IMR-90 (cell line): ENCODE measurements around the gene DRAXIN. TPM values are rescaled to one million over a fixed set of nuclear protein-coding genes. Genes with fewer than 3 reads are reported as not detected.
A peak's percentile ranks its signal among the peaks of the same experiment; 100 is the strongest.

ENCODE experiments used
- ATAC-seq: fragments of 200-7000 bp; cut with Tn5 transposase; 2 replicates; pipeline ENCODE4 v1.9.1; 2020; ENCODE audit warnings: low read depth, mild to moderate bottlenecking, moderate library complexity
- BruUV-seq: library from RNA; stranded (reverse); fragments of 400-500 nt; replicated peaks from 2 replicates; lab custom pipeline; 2021; lab: Mats Ljungman, UMichigan
- CTCF ChIA-PET: fragments of 300-600 bp; formaldehyde crosslinking; extraction: SDS; loops from one replicate; lab custom pipeline; 2021; ENCODE audit warnings: antibody characterized with exemption; lab: Yijun Ruan, JAX
- POLR2A ChIA-PET: fragments of 300-600 bp; sonication (Branson Sonifier 250); formaldehyde crosslinking; loops from one replicate; lab custom pipeline; 2022; ENCODE audit warnings: antibody characterized with exemption; ENCODE audit not compliant: unreplicated experiment; lab: Charles Lee
- DNase-seq: peaks from one replicate; pipeline ENCODE4 v3.0.0; 2013
- H2AFZ ChIP-seq: replicated peaks from 2 replicates; pipeline ENCODE3; 2013; ENCODE audit warnings: low read length, mild to moderate bottlenecking; ENCODE audit not compliant: poor library complexity
- H2AK5ac ChIP-seq: 2 replicates; pipeline ENCODE4 v1.6.1; 2013; ENCODE audit warnings: low read depth, low read length, inconsistent platforms
- H2AK9ac ChIP-seq: replicated peaks from 2 replicates; pipeline ENCODE3; 2013; ENCODE audit warnings: mild to moderate bottlenecking, low read depth, low read length, moderate library complexity; ENCODE audit not compliant: poor library complexity
- H2BK120ac ChIP-seq: 2 replicates; pipeline ENCODE4 v1.6.1; 2013; ENCODE audit warnings: low read depth, low read length, inconsistent platforms
- H2BK15ac ChIP-seq: 3 replicates; pipeline ENCODE4 v1.6.1; 2013; ENCODE audit warnings: low read depth, low read length, inconsistent platforms
- H2BK20ac ChIP-seq: 2 replicates; pipeline ENCODE4 v1.6.1; 2013; ENCODE audit warnings: low read depth, mild to moderate bottlenecking, inconsistent platforms, low read length, moderate library complexity
- H2BK5ac ChIP-seq: 2 replicates; pipeline ENCODE4 v1.6.1; 2013; ENCODE audit warnings: mild to moderate bottlenecking, low read depth, low read length, inconsistent platforms; ENCODE audit not compliant: poor library complexity, severe bottlenecking
- H3K14ac ChIP-seq: replicated peaks from 2 replicates; pipeline ENCODE4 v1.6.1; 2013; ENCODE audit warnings: low read depth, low read length, inconsistent platforms
- H3K18ac ChIP-seq: 2 replicates; pipeline ENCODE4 v1.6.1; 2013; ENCODE audit warnings: low read depth, low read length, control low read depth
- H3K23ac ChIP-seq: 2 replicates; pipeline ENCODE4 v1.6.1; 2013; ENCODE audit warnings: low read depth, low read length, inconsistent platforms
- H3K27ac ChIP-seq: 2 replicates; pipeline ENCODE4 v1.5.1; 2013; ENCODE audit warnings: mild to moderate bottlenecking, control low read depth, low read length; ENCODE audit not compliant: insufficient read depth
- H3K27me3 ChIP-seq: 2 replicates; pipeline ENCODE4 v1.6.1; 2013; ENCODE audit warnings: low read length; ENCODE audit not compliant: control insufficient read depth, insufficient read depth
- H3K36me3 ChIP-seq: 2 replicates; pipeline ENCODE4 v1.6.1; 2013; ENCODE audit warnings: low read length, mixed read lengths; ENCODE audit not compliant: control insufficient read depth, insufficient read depth
- H3K4ac ChIP-seq: 2 replicates; pipeline ENCODE4 v1.6.1; 2013; ENCODE audit warnings: low read depth, low read length, inconsistent platforms
- H3K4me1 ChIP-seq: 2 replicates; pipeline ENCODE4 v1.6.1; 2013; ENCODE audit warnings: low read length, mixed read lengths; ENCODE audit not compliant: control insufficient read depth, insufficient read depth
- H3K4me2 ChIP-seq: 2 replicates; pipeline ENCODE4 v1.6.1; 2013; ENCODE audit warnings: low read depth, mild to moderate bottlenecking, control low read depth, low read length, moderate library complexity
- H3K4me3 ChIP-seq: 2 replicates; pipeline ENCODE4 v1.5.1; 2013; ENCODE audit warnings: low read depth, mild to moderate bottlenecking, control low read depth, low read length, moderate library complexity; ENCODE audit not compliant: insufficient read depth
- H3K56ac ChIP-seq: 2 replicates; pipeline ENCODE4 v1.6.1; 2013; ENCODE audit warnings: low read length, inconsistent platforms; ENCODE audit not compliant: insufficient read depth; ENCODE audit errors: extremely low read depth
- H3K79me1 ChIP-seq, 2 experiments: 2 replicates each; pipeline ENCODE4 v1.6.1; 2013; ENCODE audit warnings: low read length in 2 of 2, inconsistent platforms in 1 of 2, low read depth in 1 of 2
- H3K9ac ChIP-seq: 2 replicates; pipeline ENCODE4 v1.6.1; 2013; ENCODE audit warnings: low read depth, low read length, control low read depth
- H3K9me1 ChIP-seq: 2 replicates; pipeline ENCODE4 v1.6.1; 2013; ENCODE audit warnings: low read length, inconsistent platforms; ENCODE audit not compliant: insufficient read depth
- H3K9me3 ChIP-seq: 2 replicates; pipeline ENCODE4 v1.6.1; 2013; ENCODE audit warnings: low read length; ENCODE audit not compliant: control insufficient read depth, insufficient read depth
- H4K20me1 ChIP-seq: 2 replicates; pipeline ENCODE4 v1.6.1; 2013; ENCODE audit warnings: low read length, inconsistent platforms; ENCODE audit not compliant: insufficient read depth
- H4K5ac ChIP-seq: 2 replicates; pipeline ENCODE4 v1.6.1; 2013; ENCODE audit warnings: mild to moderate bottlenecking, low read depth, low read length, control low read depth
- H4K8ac ChIP-seq, 2 experiments: 2 replicates each; pipeline ENCODE4 v1.6.1; 2013; ENCODE audit warnings: low read depth in 2 of 2, low read length in 2 of 2, control low read depth in 1 of 2, inconsistent platforms in 1 of 2
- H4K91ac ChIP-seq: 2 replicates; pipeline ENCODE4 v1.6.1; 2013; ENCODE audit warnings: low read depth, low read length, inconsistent platforms; ENCODE audit not compliant: insufficient read depth
- BHLHE40 ChIP-seq: fragments of 150-350 bp; IDR thresholded peaks from 2 replicates; pipeline ENCODE4 v1.6.1; 2016; ENCODE audit warnings: mild to moderate bottlenecking, low read depth, low read length
- CEBPB ChIP-seq: IDR thresholded peaks from 2 replicates; pipeline ENCODE4 v1.6.1; 2012; ENCODE audit warnings: low read depth, low read length, improper control_type of control experiment
- CTCF ChIP-seq: conservative IDR thresholded peaks from 2 replicates; pipeline ENCODE4 v1.5.1; 2012; ENCODE audit warnings: mild to moderate bottlenecking, low read depth, low read length, improper control_type of control experiment
- ELK1 ChIP-seq: fragments of 150-350 bp; IDR thresholded peaks from 2 replicates; pipeline ENCODE4 v1.6.1; 2016; ENCODE audit warnings: low read depth, mild to moderate bottlenecking, low read length, moderate library complexity, borderline replicate concordance
- FOS ChIP-seq: fragments of 150-350 bp; IDR thresholded peaks from 2 replicates; pipeline ENCODE4 v1.6.1; 2016; ENCODE audit warnings: low read depth, low read length
- MAZ ChIP-seq: IDR thresholded peaks from 2 replicates; pipeline ENCODE4 v1.6.1; 2012; ENCODE audit warnings: low read depth, mild to moderate bottlenecking, low read length, improper control_type of control experiment, moderate library complexity, borderline replicate concordance
- MXI1 ChIP-seq: IDR thresholded peaks from 2 replicates; pipeline ENCODE4 v1.6.1; 2012; ENCODE audit warnings: low read depth, mild to moderate bottlenecking, low read length, moderate library complexity, borderline replicate concordance
- NFE2L2 ChIP-seq: fragments of 150-350 bp; IDR thresholded peaks from 2 replicates; pipeline ENCODE4 v1.6.1; 2016; ENCODE audit warnings: low read depth, mild to moderate bottlenecking, low read length
- POLR2A ChIP-seq: IDR thresholded peaks from 2 replicates; pipeline ENCODE4 v1.6.1; 2012; ENCODE audit warnings: mild to moderate bottlenecking, low read depth, low read length
- RAD21 ChIP-seq: IDR thresholded peaks from 2 replicates; pipeline ENCODE4 v1.6.1; 2012; ENCODE audit warnings: low read length, improper control_type of control experiment
- RCOR1 ChIP-seq: IDR thresholded peaks from 2 replicates; pipeline ENCODE4 v1.6.1; 2012; ENCODE audit warnings: mild to moderate bottlenecking, low read length, improper control_type of control experiment; ENCODE audit not compliant: insufficient replicate concordance
- RFX5 ChIP-seq: IDR thresholded peaks from 2 replicates; pipeline ENCODE4 v1.8.0; 2012; ENCODE audit warnings: low read depth, mild to moderate bottlenecking, low read length, moderate library complexity
- SMC3 ChIP-seq: fragments of 150-350 bp; IDR thresholded peaks from 2 replicates; pipeline ENCODE4 v1.6.1; 2016; ENCODE audit warnings: low read depth, mild to moderate bottlenecking, antibody characterized with exemption, low read length, moderate library complexity
- USF2 ChIP-seq: fragments of 150-350 bp; IDR thresholded peaks from 2 replicates; pipeline ENCODE4 v1.6.1; 2017; ENCODE audit warnings: mild to moderate bottlenecking, antibody characterized with exemption, low read length, low read depth
- WGBS, 2 experiments: methylation state at CpG; one replicate each; pipeline versions ENCODE4 v1.1.5 to v1.1.7; 2013; ENCODE audit warnings: missing lambda C conversion rate in 2 of 2; ENCODE audit not compliant: insufficient read length in 1 of 2; ENCODE audit errors: extremely low coverage in 2 of 2; 5-methylcytosine and 5-hydroxymethylcytosine counted together
- dilution Hi-C: fragments of 300-500 bp; cut with HindIII; formaldehyde crosslinking; loops from one replicate; pipeline ENCODE4 v1.14.3; 2018; ENCODE audit warnings: low sequenced_read_pairs; ENCODE audit not compliant: unreplicated experiment
- in situ Hi-C: fragments of 300-500 bp; cut with MboI; formaldehyde crosslinking; loops from 3 replicates; pipeline ENCODE4 v1.14.3; 2019; ENCODE audit warnings: low sequenced_read_pairs, inconsistent platforms, mixed read lengths
- intact Hi-C: fragments of 100-400 bp; cut with micrococcal nuclease; formaldehyde crosslinking; loops from 2 replicates; pipeline ENCODE4 v1.10.0; 2022
- polyA plus RNA-seq, 3 experiments: library from polyadenylated mRNA; depleted of rRNA; stranded (reverse); fragments of >200 nt; gene quantifications; 2 replicates each; pipeline ENCODE4 v1.2.3, GENCODE V29; 2012; ENCODE audit warnings: low replicate concordance in 1 of 3
- total RNA-seq: library from RNA; depleted of rRNA; stranded (reverse); fragments of >200 nt; gene quantifications from 2 replicates; pipeline ENCODE4 v1.2.3, GENCODE V29; 2012

The DRAXIN gene
- total and polyA plus RNA-seq, 2 of the 4 experiments (the other 2 are of a cell fraction), result under 0.01 to 0.02 TPM

- Histone ChIP-seq H3K9ac (peak overlapping the region; percentile 54; the same call in 1 of the 2 replicates), H3K27ac (no peak overlapping the region; the same call in 1 of the 2 replicates), H3K9me1 (no peaks in the 10 kb centered on the region), H3K36me3 (peaks cover 13% of the 10 kb centered on the region), H3K14ac (no peak overlapping the region), H2BK5ac (no peak overlapping the region), H3K56ac (no peak overlapping the region), H3K4me2 (peak overlapping the region; percentile 55), H2BK20ac (no peak overlapping the region), H2AK9ac (peak overlapping the region; percentile 7), H3K4me3 (peak overlapping the region; percentile 42), H3K18ac (no peak overlapping the region), H2AK5ac (no peak overlapping the region), H4K8ac (peak overlapping the region in 1 of 2 experiments; percentile 54; a peak in 1 of 4 replicates), H3K27me3 (no peaks in the 10 kb centered on the region), H2AFZ (peak overlapping the region; percentile 88), H4K91ac (no peak overlapping the region), H3K9me3 (no peaks in the 10 kb centered on the region), H4K20me1 (no peaks in the 10 kb centered on the region), H2BK15ac (no peak overlapping the region), H4K5ac (no peak overlapping the region), H2BK120ac (no peak overlapping the region), H3K4ac (peak overlapping the region; percentile 10; the same call in 1 of the 2 replicates), H3K23ac (no peak overlapping the region), H3K79me1 (no peaks in the 10 kb centered on the region), H3K4me1 (no peaks in the 10 kb centered on the region)
- no peak for DNase-seq
- in situ Hi-C loops, result no loop called here
- peak; percentile 68 for ATAC-seq
- ChIA-PET POLR2A (interaction anchor here (0.9 to 1.0 kb wide), 2 partner anchors 10 to 244 kb away, joined by 3 read pairs; partner anchors contain the start of genes FBXO2 and FBXO44), CTCF (interaction anchor here (0.7 to 1.3 kb wide), 4 partner anchors 10 to 58 kb away, joined by 3 to 6 read pairs (median 3); partner anchors contain the start of genes FBXO2 and FBXO44)
- WGBS, 2 experiments, result 5% methylated on average over 47 of the region's 66 CpGs; no CpG with 5 or more reads in 1 of the 2 experiments
- intact Hi-C loops, result loop anchor here (1.0 kb wide), 1 partner anchor 55 kb away; no protein-coding TSS in a partner anchor
- BruUV-seq, result no TSS peak
- dilution Hi-C loops, result no loop called here
- TF ChIP-seq MXI1, result no peak
- no peak for TF ChIP-seq ELK1
- no peak for TF ChIP-seq CTCF
- no peak for TF ChIP-seq FOS
- TF ChIP-seq RFX5, result no peak
- TF ChIP-seq SMC3, result no peak
- no peak for TF ChIP-seq POLR2A
- no peak for TF ChIP-seq RCOR1
- TF ChIP-seq BHLHE40, result no peak
- TF ChIP-seq RAD21, result no peak
- TF ChIP-seq MAZ, result no peak
- TF ChIP-seq NFE2L2, result no peak
- TF ChIP-seq USF2, result no peak
- no peak for TF ChIP-seq CEBPB
Measured at GRCh38 chr1:11664336-11665065, 27.0 kb upstream of the DRAXIN start.
